ENCODE measurements around the gene CD247.

The CD247 gene

DNA sequence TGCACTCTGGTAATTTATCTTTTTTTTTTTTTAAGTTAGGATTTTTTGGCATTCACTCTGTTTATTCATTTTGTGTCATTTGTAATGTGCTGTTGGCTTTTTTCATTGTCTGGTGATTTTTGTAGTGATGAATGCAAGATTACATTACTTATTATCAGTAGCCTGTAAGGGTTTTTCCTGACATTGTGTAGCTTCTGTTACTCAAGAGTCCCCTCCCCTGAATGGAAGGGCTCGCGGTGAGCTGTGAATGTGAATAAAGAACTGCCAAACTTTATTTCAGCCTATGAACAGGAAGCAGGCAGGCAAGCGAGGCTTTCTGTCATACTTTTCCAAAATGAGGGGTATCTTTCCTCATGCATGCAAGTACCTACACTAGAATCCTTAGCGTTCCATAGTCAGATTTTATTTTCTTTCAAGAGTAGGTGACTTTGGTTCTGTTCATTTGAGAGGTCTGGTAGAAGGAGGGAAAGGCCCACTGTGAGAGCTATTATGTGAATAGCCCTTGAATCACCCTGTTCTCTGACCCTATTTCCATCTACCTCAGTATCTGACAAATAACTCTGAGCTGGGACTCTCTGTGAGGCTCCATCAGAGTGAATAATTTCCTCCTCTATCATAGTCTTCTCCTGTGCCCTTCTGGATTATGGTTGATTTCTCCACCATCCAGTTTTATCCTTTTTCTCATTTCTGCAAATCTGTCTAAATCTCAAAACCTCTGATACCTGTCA lies 114.0 kb downstream of the CD247 start:
- DNase-seq, result no peak

DNA sequence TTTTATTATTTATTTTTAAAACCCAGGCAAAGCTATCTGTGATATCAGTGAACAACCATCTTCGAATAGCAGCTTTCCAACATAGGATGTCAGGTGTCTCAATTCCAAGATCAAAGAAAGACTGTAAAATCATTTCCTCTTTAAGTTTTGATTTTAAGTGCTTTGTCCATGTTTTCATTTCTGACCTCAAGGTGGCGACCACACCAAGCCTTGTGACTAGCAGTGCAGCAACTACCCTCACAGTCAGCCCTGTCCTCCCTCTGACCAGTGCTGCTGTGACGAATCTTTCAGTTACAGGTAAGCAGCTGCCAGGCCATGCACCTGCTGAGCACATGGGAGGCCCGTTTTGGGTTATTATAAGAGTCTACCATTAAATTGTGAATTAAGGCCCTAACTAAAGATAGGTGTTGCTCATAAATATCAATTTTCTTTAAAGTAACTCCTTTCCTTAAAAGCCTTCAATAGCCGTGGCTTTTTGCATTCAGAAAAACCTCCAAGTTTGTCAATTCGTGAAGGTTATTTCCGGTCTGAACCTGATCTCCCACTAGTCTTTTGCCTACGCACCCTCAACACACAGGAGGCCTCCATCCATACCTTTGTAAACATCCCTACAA lies 117.0 kb downstream of the CD247 start:
- peak; percentile 50 for DNase-seq

GRCh38 chr1:167400359-167400953 lies 117.9 kb downstream of the CD247 start:
- no peak for DNase-seq

GRCh38 chr1:167392200-167392696 lies 126.1 kb downstream of the CD247 start:
- DNase-seq, result no peak

- DNase-seq, result no peak
These were observed 129.4 kb downstream of the CD247 start for GRCh38 chr1:167388976-167389375.

DNA sequence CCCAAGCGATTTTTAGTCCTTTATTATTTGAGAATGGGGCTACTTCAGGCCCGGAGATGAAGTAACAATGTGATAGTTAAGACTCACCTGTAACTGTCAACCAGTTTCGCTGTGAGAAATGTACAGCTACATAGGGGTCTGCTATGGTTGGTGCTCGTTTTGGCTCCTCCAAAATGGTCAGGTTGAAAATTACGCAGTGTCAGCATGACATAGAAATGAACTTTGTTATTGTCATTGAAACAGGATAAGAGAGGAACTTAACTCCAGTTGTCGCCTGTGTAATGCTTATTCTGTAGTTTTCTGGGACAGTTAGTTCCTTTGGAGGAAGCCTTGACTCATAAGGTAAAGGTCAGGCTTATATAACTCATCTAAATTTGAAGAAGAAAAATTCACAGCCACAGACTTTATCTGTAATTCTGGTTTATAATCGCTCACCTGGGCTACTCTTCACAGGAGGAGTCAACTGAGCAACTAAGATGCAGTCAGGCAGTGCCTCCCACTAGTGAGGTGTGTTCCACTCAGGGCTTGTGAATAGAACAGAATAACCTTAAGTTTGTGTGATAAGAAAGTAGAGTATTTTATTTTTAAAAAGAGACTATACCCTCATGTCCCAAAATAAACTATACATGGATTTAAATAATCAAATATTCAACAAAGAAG lies 130.9 kb downstream of the CD247 start:
- DNase-seq, result no peak
